Measurements from ENCODE around the gene AHCYL2. TPM values are rescaled to one million over a fixed set of nuclear protein-coding genes. Genes with fewer than 3 reads are reported as not detected.
"Not testable (repeated sequence)": the region's sequence is repeated elsewhere in the genome, so short reads cannot be mapped to it uniquely, and the experiment has no call there.

The AHCYL2 gene
- total RNA-seq, 1 experiment from 2014 or later, result 23.2 TPM

DNA sequence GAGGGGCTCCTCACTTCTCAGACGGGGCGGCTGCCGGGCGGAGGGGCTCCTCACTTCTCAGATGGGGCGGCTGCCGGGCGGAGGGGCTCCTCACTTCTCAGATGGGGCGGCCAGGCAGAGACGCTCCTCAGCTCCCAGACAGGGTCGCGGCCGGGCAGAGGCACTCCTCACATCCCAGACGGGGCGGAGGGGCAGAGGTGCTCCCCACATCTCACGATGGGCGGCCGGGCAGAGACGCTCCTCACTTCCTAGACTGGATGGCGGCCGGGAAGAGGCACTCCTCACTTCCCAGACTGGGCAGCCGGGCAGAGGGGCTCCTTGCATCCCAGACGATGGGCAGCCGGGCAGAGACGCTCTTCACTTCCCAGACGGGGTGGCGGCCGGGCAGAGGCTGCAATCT, 251.6 kb downstream of the AHCYL2 start:
- H3K4me1 Mint-ChIP-seq; H2BK120ac ChIP-seq (ENCODE audit: low read depth, low read length, poor library complexity, severe bottlenecking); H2BK20ac ChIP-seq (ENCODE audit: low read depth, low read length, poor library complexity, severe bottlenecking); H3K14ac ChIP-seq (ENCODE audit: insufficient read depth, low read length); H3T11ph ChIP-seq (ENCODE audit: low read length); H3K23ac ChIP-seq (ENCODE audit: insufficient read length, low read depth, low read length); H3K27ac ChIP-seq (ENCODE audit: insufficient read length, low read depth, low read length); H3K23me2 ChIP-seq (ENCODE audit: insufficient read length, low read depth, low read length, poor library complexity, severe bottlenecking); H3K4me2 ChIP-seq (ENCODE audit: insufficient read depth, insufficient read length, low read length); H2AFZ ChIP-seq (ENCODE audit: low read length); H3K9ac ChIP-seq (ENCODE audit: extremely low read depth, insufficient read length, low read length); H4K8ac ChIP-seq (replicated peaks; ENCODE audit: insufficient read length, low read depth, low read length); H3K79me2 ChIP-seq (ENCODE audit: insufficient read depth, low read length); H3K18ac ChIP-seq (ENCODE audit: insufficient read length, low read depth, low read length); DNase-seq; H3K56ac ChIP-seq (ENCODE audit: insufficient read length, low read depth, low read length); H3K79me1 ChIP-seq (ENCODE audit: insufficient read depth, low read depth, low read length, poor library complexity, severe bottlenecking); H2AK5ac ChIP-seq (ENCODE audit: insufficient read length, low read length); H4K91ac ChIP-seq (ENCODE audit: insufficient read length, low read depth, low read length); H2BK5ac ChIP-seq (ENCODE audit: insufficient read length, low read length); H4K20me1 ChIP-seq (ENCODE audit: control insufficient read depth, insufficient read depth, insufficient read length); H3K9me3 ChIP-seq (ENCODE audit: control insufficient read depth, low read depth, low read length); H3K27ac Mint-ChIP-seq; H3K27me3 ChIP-seq (ENCODE audit: insufficient read depth, low read length); H3K27me3 Mint-ChIP-seq (ENCODE audit: low read depth); H3K4ac ChIP-seq (ENCODE audit: low read depth, low read length); H3K4me3 Mint-ChIP-seq; H4K5ac ChIP-seq (ENCODE audit: insufficient read length, low read depth, low read length); H3K4me1 ChIP-seq (ENCODE audit: insufficient read depth, low read length); H2BK15ac ChIP-seq (ENCODE audit: low read depth, low read length); H2BK12ac ChIP-seq (ENCODE audit: insufficient read length, low read depth, low read length): not testable (repeated sequence)
- peaks cover 15 to 20% of the 10 kb centered on the region in 2 experiments for H3K9me3 Mint-ChIP-seq
- H3K36me3 Mint-ChIP-seq (ENCODE audit: insufficient read depth in 1 of 3, low read depth in 3 of 3), result peaks cover 28 to 34% (median 32%) of the 10 kb centered on the region in 3 experiments
- no CpG with 5 or more reads among the region's 27 CpGs for WGBS (ENCODE audit: extremely low coverage, insufficient read length, low lambda C conversion rate)

Other genes with a start within 250 kb of the AHCYL2 start
- 88.3 and 90.1 TPM in 2 replicates for gene TNPO3, start 169.9 kb upstream of the AHCYL2 start, total RNA-seq (2021)
- 34.7 and 36.7 TPM in 2 replicates for gene TSPAN33, start 80.3 kb upstream of the AHCYL2 start, total RNA-seq (2021)
- 66.8 and 70.0 TPM in 2 replicates for gene SMO, start 36.4 kb upstream of the AHCYL2 start, total RNA-seq (2021)
- gene STRIP2, start 209.4 kb downstream of the AHCYL2 start, total RNA-seq (2021), result 8.1 and 9.9 TPM in 2 replicates

All from H9 (cell line).